AG04450 (cell line): ENCODE results near the gene DECR2. TPM values are rescaled to one million over a fixed set of nuclear protein-coding genes. Genes with fewer than 3 reads are reported as not detected.

Source experiments
- CTCF ChIA-PET: fragments of 300-600, 350-600 bp; formaldehyde crosslinking; extraction: SDS; loops from one replicate; lab custom pipeline; 2022; ENCODE audit warnings: antibody characterized with exemption, inconsistent platforms; lab: Charles Lee
- POLR2A ChIA-PET: fragments of 350-600 bp; formaldehyde crosslinking; extraction: SDS; loops from one replicate; lab custom pipeline; 2021; ENCODE audit warnings: antibody characterized with exemption, inconsistent platforms; lab: Yijun Ruan, JAX
- DNase-seq: peaks from one replicate; pipeline ENCODE4 v3.0.0-alpha.2; 2011; ENCODE audit warnings: low read depth, low spot score
- H3K27ac ChIP-seq: one replicate; pipeline ENCODE4 v1.5.1; 2012; ENCODE audit warnings: low read depth, low read length, control low read depth
- H3K27me3 ChIP-seq: one replicate; pipeline ENCODE4 v1.6.0; 2012; ENCODE audit warnings: low read length; ENCODE audit not compliant: control insufficient read depth, insufficient read depth
- H3K4me3 ChIP-seq: 2 replicates; pipeline ENCODE4 v1.5.1; 2011; ENCODE audit warnings: mild to moderate bottlenecking, low read depth, low read length, control low read depth
- H3K9me3 ChIP-seq: 2 replicates; pipeline ENCODE4 v1.5.1; 2012; ENCODE audit warnings: low read length; ENCODE audit not compliant: control insufficient read depth, insufficient read depth
- CTCF ChIP-seq: IDR thresholded peaks from 2 replicates; pipeline ENCODE4 v1.5.1; 2011; ENCODE audit warnings: low read depth, low read length, control low read depth, inconsistent platforms
- polyA plus RNA-seq: library from polyadenylated mRNA; depleted of rRNA; stranded (reverse); fragments of >200 nt; gene quantifications from 2 replicates; pipeline ENCODE4 v1.2.3, GENCODE V29; 2011

Gene DECR2
- polyA plus RNA-seq, 1 experiment: 11.6 TPM

- peak; percentile 45 for DNase-seq
- Histone ChIP-seq H3K4me3 (no peak overlapping the region), H3K27ac (no peak overlapping the region), H3K9me3 (peaks cover 7% of the 10 kb centered on the region), H3K27me3 (no peaks in the 10 kb centered on the region)
- TF ChIP-seq CTCF: peak; percentile 70
- ChIA-PET POLR2A (no interaction called here), CTCF (interaction anchor here (0.7 kb wide), 1 partner anchor 104 kb away, joined by 3 read pairs; no protein-coding TSS in a partner anchor)
Observed at GRCh38 chr16:391885-392335, 9.8 kb upstream of the DECR2 start.

DNA sequence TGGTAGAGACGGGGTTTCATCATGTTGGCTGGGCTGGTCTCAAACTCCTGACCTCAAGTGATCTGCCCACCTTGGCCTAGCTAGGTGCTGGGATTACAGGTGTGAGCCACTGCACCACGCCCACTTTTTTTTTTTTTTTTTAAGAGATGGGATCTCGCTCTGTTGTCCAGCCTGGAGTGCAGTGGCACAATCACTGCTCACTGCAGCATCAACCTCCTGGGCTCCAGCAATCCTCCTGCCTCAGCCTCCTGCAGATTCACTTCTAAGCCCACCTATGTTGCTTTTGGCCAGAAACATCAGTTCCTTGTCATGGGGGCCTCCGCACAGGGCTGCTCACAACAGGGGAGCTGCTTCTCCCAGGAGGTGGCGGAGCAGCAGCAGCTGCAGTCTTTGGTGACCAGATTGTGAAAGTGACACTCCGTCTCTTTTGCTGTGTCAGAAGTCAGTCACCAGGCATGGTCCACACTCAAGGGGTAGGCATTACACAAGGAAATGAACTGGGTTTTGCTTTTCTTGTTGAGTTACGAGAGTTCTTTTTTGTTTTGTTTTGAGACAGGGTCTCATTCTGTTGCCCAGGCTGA is 9.1 kb upstream of the DECR2 start:
- no peak overlapping the region for H3K27ac ChIP-seq
- no peak overlapping the region for H3K4me3 ChIP-seq
- ChIA-PET POLR2A (no interaction called here), CTCF (no interaction called here)
- no peaks in the 10 kb centered on the region for H3K27me3 ChIP-seq
- no peak for DNase-seq
- TF ChIP-seq CTCF: no peak
- peaks cover 7% of the 10 kb centered on the region for H3K9me3 ChIP-seq

DNA sequence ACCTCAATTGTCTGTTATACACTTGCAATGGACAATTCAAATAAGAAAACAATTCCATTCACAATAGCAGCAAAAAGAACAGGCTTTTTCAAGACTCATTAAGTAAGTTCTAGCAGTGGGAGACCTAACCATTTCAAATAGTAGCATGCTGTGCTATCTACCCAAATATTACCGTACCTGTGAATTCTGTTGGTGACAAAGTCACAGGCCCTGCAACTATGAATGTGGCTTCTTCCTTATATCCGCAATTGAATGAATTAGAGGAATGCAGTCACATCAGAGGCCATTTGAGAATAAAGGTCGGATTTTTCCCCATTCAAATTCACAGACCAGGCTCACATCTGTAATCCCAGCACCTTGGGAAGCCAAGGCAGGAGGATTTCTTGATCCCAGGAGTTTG is 5.5 kb upstream of the DECR2 start:
- ChIA-PET POLR2A (no interaction called here), CTCF (no interaction called here)
- no peak overlapping the region for H3K27ac ChIP-seq
- DNase-seq: no peak
- peak overlapping the region; percentile 64 for H3K4me3 ChIP-seq
- peaks cover 7% of the 10 kb centered on the region for H3K9me3 ChIP-seq
- TF ChIP-seq CTCF: no peak
- H3K27me3 ChIP-seq: no peaks in the 10 kb centered on the region

DNA sequence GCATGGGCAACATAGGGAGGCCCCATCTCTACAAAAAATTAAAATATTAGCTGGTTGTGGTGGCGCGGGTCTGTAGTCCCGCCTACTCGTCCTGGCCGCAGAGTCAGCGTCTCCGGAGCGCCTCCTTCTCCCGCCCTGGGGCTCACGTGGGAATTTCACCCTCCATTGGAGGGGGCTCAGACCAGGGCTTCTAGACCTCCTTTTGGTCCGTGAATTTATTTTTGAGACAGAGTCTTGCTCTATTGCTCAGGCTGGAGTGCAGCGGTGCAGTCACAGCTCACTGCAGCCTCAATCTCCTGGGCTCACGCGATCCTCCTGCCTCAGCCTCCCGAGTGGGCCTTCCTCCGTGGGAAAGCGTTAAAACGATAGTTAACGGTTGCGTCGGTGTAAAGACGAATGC is 5.1 kb upstream of the DECR2 start:
- H3K9me3 ChIP-seq: peaks cover 7% of the 10 kb centered on the region
- H3K27ac ChIP-seq: no peak overlapping the region
- H3K27me3 ChIP-seq: no peaks in the 10 kb centered on the region
- no peak for TF ChIP-seq CTCF
- peak overlapping the region; percentile 64 for H3K4me3 ChIP-seq
- CTCF ChIA-PET: no interaction called here
- POLR2A ChIA-PET: no interaction called here
- DNase-seq: no peak

GRCh38 chr16:397135-397661 is 4.5 kb upstream of the DECR2 start, which contains the start of gene NME4:
Gene NME4 (plus strand): TSS chr16:397199. CDS start chr16:397223, 24 bp downstream.
- H3K9me3 ChIP-seq: peaks cover under 1% of the 10 kb centered on the region
- no peak for DNase-seq
- no peak for TF ChIP-seq CTCF
- CTCF ChIA-PET: no interaction called here
- H3K27ac ChIP-seq: peak within 1 kb of the TSS; percentile 47
- peak within 1 kb of the TSS; percentile 64 for H3K4me3 ChIP-seq
- no peaks in the 10 kb centered on the region for H3K27me3 ChIP-seq
- POLR2A ChIA-PET: interaction anchor here (0.6 kb wide), 1 partner anchor 77 kb away, joined by 3 read pairs; no protein-coding TSS in a partner anchor
